HL-60/S4 treated with phorbol 12-myristate 13-acetate at 8.2 ng/mL for 4 days and 3 days (cell line): ENCODE results near the gene ASTL.
"Not testable (repeated sequence)": the region's sequence is repeated elsewhere in the genome, so short reads cannot be mapped to it uniquely, and the experiment has no call there.

Experiments
- in situ Hi-C: fragments of 300-500 bp; cut with MboI; formaldehyde crosslinking; loops from 2 replicates; pipeline ENCODE4 v1.15.0; 2022; ENCODE audit warnings: low sequenced_read_pairs

The ASTL gene

DNA sequence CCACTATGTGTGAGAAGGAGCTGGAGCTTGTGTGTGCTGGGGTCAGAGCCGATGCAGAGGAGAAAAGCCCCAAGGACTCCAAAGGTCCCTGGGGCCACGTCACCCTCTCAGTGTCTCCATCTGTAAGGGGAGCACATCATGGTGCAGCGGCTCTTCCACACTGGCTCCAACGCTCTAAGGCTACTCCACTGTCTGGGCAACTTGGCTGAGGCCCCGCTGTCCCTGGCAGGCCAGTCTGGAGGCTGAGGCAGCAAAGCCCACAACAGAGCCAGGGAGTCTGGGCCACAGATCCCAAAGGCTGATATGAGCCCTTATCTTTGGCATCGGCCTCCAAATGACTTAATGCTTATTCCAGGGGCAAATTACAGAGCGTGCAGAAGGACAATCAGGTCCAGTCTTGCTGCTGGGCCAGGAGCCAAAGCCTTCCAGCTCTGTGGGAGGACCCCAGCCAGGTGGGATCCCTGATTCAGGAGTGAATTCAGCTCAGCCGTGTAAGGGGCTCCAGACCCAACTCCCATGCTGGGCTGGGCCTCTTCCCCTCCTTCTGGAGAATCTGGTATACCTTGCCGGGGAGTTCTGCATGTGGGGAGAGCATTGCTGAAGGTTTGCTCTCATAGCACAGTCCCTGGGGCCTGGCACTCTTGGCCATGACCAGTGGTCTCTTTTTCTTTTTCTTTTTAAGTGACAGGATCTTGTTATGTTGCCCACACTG lies 8.7 kb upstream of the ASTL start:
- in situ Hi-C loops, result no loop called here

DNA sequence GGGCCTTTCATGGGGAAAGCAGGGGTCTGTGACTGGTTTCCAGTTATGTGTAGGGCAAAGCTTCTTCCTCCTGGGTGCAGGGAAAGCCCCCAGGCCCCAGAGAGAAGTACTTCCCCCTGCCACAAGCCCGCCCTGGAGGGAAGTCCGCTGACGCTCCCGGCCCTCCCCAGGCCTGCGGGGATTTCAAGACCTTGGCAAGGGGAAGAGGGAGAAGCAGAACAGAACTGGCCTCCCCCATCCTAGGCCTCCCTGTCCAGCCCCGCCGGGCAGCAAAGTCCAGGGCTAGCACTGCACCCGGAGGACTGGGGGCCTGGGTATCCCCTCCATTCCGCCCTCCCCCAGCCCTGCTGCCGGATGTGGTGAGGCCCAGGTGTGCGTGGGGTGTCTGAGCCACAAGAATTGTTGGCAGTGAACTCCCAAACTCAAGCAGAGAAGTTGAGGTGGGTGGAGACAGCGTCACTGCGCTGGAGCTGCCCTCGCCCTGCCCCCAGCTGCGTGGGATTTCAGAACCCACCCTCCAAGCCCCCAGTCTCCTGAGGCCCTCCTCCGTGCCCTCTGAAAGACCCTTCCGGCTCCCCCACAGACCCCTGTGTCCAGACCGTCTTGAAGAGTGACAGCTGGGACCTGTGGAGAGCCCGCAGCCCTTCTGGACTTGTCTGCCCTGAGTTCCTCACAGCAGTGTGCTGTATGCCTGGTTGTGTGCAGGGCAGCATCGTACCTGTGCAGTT lies 8.0 kb upstream of the ASTL start:
- in situ Hi-C loops, result no loop called here

DNA sequence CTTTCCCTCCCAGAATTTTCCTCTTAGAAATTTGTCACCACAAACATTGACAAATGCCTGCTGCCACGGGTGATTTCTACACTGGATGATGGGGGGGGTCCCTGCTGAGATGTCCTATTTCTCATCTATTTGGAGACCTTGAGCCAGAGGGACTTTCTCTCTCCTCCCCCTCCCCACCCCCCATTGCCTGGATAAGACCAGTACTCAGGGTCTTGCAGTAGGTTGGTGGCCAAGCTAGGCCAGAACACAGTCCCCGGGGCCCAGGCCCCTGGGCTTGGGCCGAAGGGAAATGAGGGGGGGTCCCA lies 7.5 kb upstream of the ASTL start:
- in situ Hi-C loops, result no loop called here

DNA sequence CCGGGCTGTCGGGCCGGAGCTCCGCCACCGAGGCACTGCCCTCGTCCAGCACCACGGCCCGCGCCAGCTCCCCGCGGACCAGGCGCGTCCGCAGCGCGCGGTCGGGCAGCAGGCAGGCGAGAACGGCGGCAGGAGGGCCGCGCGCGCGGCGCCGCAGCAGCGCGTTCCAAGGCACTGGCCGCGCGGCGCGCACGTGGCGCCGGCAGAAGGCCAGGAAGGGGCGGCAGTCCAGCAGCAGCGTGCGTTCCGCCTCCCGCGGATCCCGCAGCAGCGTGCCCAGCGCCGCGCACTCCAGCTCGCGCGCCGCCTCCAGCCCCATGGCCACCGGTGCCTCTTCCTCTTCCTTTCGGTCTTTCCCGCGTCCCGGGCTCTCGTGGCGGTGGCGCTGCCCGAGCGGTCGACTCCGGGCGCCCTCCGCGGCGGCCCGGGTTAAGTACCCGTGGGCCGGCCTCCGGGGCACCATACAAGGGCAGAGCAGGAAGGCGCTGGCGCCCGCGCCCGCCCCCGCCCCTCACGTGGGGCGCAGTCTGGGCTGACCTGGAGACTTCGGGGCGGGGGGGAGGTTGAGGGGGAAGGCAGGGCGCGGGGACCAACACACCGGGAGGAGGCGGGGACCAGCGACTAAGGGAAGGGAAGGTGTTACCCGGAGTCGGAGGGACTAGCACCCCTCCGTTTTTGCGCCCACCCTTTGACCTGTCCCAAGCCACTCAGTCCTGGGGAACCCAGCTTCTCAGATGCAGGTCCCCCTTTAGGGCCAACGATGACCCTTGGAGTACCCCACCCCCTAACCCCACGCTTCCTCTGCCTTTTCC lies 6.9 kb upstream of the ASTL start, which contains the start of gene DUSP2:
DUSP2 (minus strand) TSS at position 405 of the 812 bp plus-strand sequence; CDS start at position 319, 86 bp downstream.
- in situ Hi-C loops, result no loop called here

DNA sequence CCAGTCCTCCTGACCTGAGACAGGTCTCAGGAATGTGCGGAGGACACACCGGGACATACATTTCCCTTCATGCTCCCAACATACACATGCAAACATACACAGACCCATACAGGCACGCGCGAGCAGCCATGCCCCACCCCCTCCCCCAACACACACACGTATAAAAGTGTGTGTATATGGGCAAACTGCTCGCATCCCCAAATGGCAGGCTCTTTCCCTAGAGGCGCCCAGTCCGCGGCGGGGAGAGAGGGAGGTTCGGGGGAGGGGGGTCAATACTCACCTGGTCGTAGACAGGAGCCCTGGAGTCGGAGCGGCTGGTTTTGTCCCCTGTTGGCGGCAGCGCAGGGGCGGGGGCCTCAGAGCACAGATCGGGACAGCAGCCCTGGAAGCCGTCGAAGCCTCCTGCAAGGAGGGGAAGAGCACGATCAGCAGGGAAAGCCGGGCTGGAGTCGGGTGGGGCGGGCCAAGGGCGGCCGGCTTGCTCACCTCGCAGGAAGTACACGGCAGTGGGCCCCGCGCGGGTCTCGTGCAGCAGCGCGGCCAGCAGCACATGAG lies 6.3 kb upstream of the ASTL start:
- in situ Hi-C loops, result no loop called here

DNA sequence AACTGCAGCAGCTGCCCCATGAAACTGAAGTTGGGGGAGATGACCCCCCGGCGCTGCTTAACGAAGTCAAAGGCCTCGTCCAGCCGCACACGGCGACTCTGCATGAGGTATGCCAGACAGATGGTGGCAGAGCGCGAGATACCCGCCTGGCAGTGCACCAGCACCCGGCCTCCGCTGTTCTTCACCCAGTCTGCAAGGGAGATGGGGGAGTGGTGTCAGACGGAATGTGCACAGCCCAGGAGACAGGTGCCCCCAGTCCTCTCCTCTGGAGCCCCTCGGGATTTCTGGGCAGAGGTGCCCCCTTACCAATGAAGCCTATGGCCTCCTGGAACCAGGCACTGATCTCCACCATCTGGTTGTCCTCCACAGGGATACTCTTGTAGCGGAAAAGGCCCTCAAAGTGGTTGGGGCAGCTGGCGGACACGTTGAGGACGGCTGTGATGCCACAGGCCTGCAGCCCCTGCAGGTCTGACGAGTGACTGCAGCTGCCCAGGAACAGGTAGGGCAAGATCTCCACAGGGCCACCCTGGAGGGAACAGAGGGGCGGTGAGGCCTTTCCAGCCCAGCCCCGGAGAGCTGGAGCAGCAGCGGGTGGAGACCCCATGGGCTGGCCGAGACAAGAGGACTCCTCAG lies 5.7 kb upstream of the ASTL start:
- in situ Hi-C loops, result no loop called here

DNA sequence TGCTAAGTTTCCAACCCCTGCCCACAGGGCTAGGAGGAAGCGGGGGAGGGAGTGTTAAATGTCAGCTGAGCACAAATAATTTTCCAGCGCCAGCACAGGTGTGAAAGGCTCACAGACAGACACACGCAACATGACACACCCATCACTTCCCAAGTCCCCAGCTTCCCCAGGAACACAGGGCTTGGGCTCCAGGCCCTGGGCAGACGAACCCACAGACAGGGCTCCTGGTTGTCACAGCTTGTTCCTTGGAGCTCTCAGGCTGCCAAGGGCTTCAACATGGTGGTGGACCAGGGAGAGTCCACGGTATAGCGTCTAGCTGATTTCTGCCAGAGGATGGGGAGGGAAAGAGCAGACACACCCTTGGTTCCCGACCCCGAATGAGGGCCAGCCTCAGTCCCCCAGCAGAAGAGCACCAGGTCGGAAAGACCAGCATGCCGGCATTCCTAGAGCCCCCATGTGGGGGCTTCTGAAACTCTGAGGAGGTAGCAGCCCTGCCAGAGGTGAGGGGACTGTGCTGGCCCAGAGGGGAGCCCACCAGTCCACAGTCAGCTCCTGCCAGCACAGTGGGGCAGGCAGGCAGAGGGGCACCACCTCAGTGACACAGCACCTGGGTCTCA lies 5.0 kb upstream of the ASTL start:
- in situ Hi-C loops, result no loop called here

DNA sequence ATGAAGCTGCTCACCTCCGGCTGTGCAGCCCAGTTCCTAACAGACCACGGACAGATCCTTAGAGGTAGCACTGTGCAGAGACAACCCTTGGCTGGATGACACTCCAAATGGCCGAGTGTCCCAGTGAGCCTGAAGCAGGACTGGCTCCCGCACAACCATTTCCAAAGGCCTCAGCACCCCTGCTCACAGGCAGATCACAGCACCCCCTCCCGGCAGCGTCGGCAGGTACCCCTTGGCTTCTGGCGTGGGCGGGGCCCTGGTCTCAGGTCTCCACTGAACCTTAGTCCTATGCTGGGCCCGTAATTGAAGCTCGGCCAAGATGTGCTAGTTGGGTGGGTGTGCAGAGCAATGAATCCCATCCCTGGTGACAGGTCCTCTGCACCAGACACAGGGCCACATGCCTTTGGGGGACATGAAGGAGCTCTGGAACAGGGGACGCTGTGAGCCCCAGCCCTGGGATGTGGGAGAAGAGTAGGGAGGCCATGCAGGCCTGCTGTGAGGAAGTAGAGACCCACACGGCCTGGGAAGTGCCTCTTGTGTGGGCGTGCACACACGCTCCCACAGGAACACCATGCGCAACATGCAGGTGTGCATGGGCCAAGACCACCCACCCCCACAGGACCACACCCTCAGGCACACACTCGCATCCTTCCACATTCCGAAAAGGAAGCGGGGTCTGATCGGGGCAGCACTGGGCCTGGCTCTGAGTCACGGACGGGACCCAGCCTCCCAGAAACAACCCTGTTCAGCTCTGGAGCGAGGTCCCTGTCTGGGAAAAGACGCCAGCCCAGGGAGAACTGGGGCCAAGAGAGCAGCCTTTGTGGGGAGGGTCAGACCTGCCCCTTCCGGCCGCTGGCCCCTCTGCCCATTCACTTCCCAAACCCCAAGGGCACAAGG lies 4.2 kb upstream of the ASTL start:
- in situ Hi-C loops, result no loop called here

DNA sequence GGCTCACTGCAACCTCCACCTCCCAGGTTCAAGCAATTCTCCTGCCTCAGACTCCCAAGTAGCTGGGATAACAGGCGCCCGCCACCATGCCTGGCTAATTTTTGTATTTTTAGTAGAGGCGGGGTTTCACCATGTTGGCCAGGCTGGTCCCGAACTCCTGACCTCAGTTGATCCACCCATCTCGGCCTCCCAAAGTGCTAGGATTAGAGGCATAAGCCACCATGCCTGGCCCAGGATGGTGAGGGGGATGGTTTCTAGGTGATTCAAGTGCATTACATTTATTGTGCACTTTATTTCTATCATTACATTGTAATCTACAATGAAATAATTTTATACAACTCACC lies 3.3 kb upstream of the ASTL start:
- in situ Hi-C loops, result not testable (repeated sequence)

DNA sequence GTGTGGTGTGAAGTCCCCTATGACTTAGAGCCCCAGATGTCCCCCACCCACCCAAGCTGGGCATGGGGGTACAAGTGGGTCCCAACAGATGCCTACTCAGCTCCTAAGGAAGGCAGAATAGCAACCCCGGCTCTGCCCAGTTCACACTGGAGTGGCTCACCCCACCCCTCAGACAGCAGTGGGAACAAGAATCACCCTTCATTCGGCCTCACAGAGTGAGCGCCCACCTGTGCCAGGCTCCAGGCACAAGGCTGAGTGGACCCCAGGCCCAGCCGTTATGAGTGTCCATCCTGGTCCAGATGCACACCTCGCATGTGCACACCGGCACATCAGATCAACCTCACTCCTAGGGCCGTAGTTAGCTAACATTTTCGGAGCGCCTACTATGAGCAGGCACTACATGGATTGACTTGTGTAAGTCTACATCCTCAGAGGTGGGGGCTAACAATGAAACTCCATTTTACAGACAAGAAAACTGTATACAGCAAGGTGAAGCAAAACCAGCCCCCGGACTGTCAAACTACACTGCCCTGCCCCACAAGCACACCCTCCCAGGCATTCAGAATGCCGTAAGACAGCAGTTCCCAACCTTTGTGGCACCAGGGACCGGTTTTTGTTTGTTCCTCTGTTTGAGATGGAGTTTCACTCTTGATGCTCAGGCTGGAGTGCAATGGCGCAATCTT lies 2.8 kb upstream of the ASTL start:
- in situ Hi-C loops, result no loop called here

DNA sequence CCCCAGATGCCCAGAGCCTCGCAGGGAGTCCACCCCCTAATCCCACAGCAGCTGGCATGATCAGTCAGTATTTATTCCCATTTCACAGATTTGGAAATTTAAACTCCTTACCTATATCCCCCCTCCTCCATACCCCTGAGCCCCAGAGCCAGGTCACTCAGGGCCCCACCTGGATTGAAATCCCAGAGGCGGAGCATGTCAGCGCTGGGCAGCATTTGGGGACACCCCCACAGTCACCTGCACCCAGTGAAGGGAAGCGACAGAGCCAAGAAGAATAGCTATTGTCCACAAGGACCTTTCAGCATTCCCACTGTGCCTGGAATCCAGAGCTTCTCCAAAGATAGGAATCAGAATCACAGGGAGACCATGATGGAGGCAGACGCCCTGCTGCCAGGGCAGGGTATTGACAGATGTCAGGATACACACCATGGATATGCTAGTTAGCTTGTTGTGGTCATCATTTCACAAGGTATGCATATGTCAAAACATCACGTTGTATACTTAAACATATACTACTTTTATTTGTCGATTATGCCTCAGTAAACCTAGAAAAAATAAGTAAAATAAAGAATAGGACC lies 968 bp upstream of the ASTL start:
- in situ Hi-C loops, result no loop called here

DNA sequence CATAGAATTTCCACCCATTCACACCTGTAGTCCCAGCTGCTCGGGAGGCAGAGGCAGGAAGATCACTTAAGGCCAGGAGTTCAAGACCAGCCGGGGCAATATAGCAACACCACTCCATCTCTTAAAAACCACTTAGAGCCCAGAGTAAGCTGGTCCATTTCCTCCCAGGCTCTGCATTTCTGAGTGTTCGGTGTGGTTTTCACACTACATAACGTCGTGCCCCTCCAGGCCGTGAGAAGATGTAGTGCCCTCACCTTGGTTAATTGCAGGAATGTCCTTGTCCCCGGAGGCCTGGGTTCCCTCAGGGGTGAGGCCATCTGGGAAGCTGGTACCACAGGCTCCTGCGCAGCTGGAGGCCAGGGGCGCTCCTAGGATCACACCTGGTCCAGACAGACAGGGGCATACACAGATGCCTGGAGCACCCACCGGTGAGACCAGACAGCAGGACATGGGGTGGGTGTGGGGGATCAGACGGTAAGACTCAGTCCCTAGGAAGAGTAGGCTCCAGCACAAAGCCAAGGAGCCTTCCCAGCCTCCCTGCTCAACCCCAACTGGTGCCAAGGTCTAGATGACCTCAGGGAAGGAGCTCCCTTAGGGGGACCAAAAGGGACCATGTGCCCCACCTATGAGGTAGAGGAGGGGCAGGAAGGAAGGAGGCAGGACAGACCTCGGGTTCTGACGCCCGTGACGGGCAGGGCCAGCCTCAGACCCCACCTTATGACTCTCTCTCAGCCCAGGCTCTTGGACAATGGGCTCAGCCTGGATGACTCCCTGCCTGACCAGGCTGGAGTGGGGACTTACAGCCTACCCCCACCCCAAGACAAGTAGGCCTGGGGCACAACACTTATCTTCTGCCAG lies 752 bp downstream of the ASTL start:
- in situ Hi-C loops, result no loop called here

DNA sequence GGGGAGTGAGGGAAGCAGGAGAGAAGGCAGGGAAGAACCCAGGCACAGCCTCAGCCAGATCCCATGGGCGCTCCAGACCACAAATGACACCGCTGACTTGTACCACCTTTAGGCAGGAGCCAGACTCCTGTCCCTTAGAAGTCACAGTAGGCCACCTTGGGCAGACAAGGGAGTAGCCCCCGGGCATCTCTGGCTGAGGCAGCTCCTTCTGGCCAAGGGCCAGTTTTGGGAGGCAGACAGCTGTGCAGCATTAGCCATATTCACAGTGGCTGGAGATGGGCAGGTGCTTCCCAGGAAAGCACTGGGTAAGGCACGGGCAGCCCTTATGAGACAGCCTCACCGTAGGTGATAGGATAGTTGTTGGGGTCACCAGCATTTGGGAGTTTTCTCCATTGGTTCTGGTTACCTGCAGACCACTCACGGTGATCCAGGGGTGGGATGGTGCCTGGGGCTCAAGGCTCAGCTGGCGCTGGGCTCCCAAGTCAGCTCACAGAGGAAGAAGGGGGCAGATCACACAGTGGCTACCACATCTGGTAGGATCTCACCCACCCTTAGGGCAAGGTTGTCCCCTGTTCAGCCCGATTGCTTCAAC lies 2.1 kb downstream of the ASTL start:
- in situ Hi-C loops, result no loop called here

DNA sequence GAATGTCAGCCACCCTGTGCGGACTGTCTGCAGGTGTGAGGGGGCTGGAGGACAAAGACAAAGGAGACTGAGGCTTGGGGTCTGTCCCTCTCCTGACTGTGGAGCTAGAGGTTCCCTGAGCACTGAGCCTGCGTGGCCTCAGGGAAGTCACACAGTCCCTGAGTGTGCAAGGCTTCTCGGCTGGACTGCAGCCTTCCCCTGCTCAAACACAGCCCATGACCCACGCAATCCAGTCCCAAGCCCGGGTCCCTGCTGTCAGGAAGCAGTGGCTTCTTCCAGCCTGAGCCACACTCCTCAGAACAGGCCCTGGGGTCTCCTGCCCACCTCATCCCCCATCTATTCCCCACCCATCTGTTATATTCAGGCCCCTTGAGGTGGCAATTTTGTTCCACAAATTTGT lies 2.7 kb downstream of the ASTL start:
- in situ Hi-C loops, result no loop called here

DNA sequence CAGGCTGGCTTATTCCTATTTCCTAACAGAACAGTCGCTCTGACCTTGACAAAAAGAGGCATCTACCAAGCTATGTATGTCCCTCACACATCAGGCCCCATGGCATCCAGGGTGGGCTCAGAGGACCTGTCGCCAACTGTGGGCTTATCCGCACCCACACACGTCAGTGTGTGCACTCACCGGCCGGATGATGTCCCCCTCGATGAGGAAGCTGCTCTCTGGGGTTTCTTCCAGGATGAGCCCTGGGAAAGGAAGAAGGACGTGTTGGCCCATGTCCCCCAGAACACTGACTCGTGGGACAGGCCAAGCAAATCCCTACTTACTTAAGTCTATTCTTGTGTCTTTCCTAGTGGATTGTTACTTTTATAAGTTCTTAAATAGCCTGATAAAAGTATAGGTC lies 3.1 kb downstream of the ASTL start:
- in situ Hi-C loops, result no loop called here

DNA sequence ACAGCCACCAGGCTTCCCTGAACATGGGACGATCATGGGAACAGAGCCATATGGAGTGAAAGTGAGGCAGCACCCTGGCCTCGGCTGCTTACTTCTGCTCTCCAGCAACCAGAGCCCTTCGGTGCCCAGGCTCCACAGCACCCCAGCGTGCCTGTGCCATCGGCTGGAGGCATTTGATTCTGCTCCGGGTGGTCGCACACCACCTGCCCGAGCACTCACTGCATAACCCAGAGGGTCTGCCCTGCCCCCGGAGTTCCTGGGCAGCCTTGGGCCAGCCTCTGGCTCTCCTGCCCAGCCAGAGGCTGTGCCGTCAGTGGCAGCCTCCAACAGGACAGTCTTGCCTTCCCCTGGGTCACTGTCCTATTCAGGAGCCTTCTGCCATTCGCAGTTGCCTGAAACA lies 3.9 kb downstream of the ASTL start:
- in situ Hi-C loops, result no loop called here
